Measurements from ENCODE around the gene BZW2.

Gene BZW2

GRCh38 chr7:16726189-16726588 is 80.2 kb downstream of the BZW2 start:
- DNase-seq = no peak

GRCh38 chr7:16727736-16728135 is 81.8 kb downstream of the BZW2 start:
- no peak for DNase-seq

GRCh38 chr7:16728811-16729210 is 82.8 kb downstream of the BZW2 start:
- no peak for DNase-seq

- no peak for DNase-seq
These were observed 83.6 kb downstream of the BZW2 start for GRCh38 chr7:16729541-16729940.

- DNase-seq = no peak
These were observed 85.0 kb downstream of the BZW2 start for GRCh38 chr7:16730937-16731336.

DNA sequence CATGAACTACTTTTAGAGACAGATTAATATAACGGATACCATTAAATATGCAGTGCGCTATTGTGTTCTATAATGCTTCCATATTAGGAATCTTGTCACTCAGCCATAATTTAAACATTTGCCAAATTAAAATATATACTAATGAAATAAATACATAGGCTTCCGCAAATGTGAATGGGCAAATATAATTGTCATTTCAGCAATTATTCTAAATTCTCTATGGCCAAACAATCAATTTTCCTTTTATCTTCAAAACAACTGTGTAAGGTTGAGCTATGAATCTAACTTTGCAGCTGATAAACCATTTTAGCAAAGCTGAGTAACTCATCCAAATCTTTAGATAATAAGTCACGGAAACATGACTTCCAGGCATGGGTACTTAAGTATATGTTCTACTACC is 86.8 kb downstream of the BZW2 start:
- DNase-seq = no peak

DNA sequence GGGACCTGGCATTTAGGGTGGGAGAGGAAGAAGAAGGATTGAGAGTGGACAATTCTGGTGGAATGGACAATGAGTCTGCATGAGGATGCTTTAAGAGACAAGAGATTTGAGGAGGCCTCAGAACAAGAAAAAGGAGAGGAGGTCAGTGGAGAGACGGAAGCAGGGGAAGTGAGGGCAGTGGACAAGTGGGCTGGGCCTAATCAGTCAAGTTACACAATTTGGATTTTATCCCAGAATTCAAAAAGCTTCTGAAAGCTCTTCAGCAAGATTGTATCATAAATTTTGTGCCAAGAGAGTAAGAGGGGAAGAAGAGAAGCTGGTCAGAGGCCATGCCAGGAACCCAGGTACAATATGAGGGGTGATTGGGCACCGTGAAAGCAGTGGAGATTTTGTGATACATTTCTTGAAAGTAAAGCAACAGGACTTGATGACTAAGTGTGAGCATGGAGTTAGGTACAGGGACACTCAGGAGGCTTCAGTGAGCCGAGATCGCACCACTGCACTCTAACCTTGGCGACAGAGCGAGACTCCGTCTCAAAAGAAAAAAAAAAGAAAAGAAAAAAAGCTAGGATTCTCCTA is 88.3 kb downstream of the BZW2 start:
- no peak for DNase-seq

GRCh38 chr7:16735020-16735419 is 89.0 kb downstream of the BZW2 start:
- no peak for DNase-seq

- no peak for DNase-seq
These were observed 92.2 kb downstream of the BZW2 start for GRCh38 chr7:16738011-16738688.

DNA sequence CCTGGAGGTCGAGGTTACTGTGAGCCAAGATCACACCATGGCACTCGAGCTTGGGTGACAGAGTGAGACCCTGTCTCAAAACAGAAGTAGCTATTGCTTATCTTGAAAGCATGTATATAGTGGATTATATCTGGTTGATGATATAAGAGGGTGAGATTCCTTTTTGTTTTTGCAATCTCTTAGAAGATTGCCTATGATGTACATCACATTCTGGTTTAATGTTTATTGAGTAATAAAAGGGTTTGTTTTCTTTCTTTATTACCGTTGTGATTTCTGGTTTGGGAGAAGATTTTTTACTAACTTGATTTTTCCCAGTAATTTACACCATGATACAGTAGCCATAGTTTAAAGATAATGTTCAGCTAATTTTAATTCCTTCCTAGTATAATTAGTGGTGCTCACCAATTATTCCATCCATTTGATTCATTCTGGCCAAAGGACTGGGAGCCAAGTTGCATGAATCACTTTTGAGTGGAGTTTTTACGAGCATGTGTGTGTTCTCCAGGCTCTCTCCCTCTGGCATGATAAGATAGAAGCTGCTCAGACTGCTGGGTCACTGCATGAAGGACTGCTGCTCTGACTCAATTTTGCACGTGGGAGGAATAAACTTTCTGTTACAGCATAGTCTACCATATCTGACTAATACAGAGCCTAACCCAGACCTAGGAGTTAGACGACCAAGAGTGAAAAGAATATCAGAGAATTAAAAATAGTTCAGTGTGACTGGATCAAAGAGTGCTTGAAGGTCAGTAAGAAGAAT is 94.1 kb downstream of the BZW2 start:
- no peak for DNase-seq

- no peak for DNase-seq
These were observed 94.6 kb downstream of the BZW2 start for GRCh38 chr7:16740623-16740953.

DNA sequence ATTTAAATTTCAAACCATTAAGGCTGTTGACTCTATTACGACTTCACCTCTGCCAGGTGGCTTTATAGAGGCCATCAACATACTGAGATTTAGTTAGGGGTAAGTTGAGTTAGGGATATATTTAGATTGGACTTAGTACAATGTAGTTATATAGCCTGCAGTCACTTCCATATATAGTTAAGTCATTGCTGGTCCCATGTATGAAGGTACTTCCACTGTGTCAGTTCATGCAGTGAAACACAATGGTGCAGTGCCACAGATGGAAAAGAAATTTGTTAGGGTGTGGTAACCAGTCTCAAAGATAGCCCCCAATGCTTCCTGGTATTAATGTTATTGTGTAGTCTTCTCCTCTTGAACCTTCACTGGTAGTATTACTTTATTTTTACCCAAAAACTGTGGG is 95.0 kb downstream of the BZW2 start:
- DNase-seq = no peak

GRCh38 chr7:16741676-16742075 is 95.7 kb downstream of the BZW2 start:
- DNase-seq = no peak

- no peak for DNase-seq
These were observed 96.6 kb downstream of the BZW2 start for GRCh38 chr7:16742547-16742946.

GRCh38 chr7:16743236-16743635 is 97.3 kb downstream of the BZW2 start:
- DNase-seq = no peak

- DNase-seq = no peak
These were observed 98.7 kb downstream of the BZW2 start for GRCh38 chr7:16744518-16745250.

- DNase-seq = no peak
These were observed 99.7 kb downstream of the BZW2 start for GRCh38 chr7:16745645-16746044.

GRCh38 chr7:16747102-16747501 is 101.1 kb downstream of the BZW2 start:
- DNase-seq = no peak

GRCh38 chr7:16753102-16753931 is 107.3 kb downstream of the BZW2 start, which contains the start of gene TSPAN13:
Gene TSPAN13, plus strand, starts transcription at chr7:16753755. Its CDS starts 213 bp downstream, at chr7:16753968.
- peak; percentile 21 to 33 for DNase-seq

GRCh38 chr7:16753932-16754855 is 108.2 kb downstream of the BZW2 start:
- DNase-seq = peak in 1 of 2 donors; percentile 2

GRCh38 chr7:16754856-16755317 is 108.9 kb downstream of the BZW2 start:
- DNase-seq = no peak
